ENCODE data around the gene MON2. TPM values are rescaled to one million over a fixed set of nuclear protein-coding genes. Genes with fewer than 3 reads are reported as not detected.

Gene MON2
- total and polyA plus RNA-seq, 2 donors (not counting 3 experiments of a cell fraction or from before 2014, with no cell fraction given) = 8.9 to 41.8 TPM

DNA sequence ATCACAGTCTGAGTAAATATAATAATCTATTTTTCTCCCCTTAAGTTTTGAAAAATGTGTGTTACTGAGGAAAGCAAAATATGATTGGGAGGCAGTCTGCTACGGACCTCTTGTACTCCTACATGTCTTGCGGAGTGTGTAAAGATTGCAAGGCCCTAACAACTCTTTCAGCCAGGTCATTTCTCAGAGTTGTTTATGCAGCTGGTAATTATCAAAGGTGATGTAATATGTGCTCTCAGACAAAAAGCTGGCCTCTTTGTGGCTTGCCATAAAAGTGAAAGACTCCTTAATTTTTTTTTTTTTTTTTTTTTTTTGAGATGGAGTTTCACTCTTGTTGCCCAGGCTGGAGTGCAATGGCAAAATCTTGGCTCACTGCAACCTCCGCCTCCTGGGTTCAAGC is 40.5 kb upstream of the MON2 start:
- Histone ChIP-seq H3K27ac (ENCODE audit: insufficient read depth, low read depth, low read length) (no peak overlapping the region), H3K36me3 (ENCODE audit: control insufficient read depth in 2 of 2, extremely low read depth in 1 of 2, insufficient read depth in 2 of 2, low read length in 2 of 2) (no peaks in the 10 kb centered on the region), H3K4me3 (replicated peaks in 1 of 3; ENCODE audit: insufficient read depth in 1 of 3, low read depth in 1 of 3, low read length in 3 of 3) (no peak overlapping the region), H4K20me1 (replicated peaks; ENCODE audit: control insufficient read depth, extremely low read depth, insufficient read depth, low read length) (no peaks in the 10 kb centered on the region), H3K79me2 (ENCODE audit: control insufficient read depth, insufficient read depth, low read length) (no peaks in the 10 kb centered on the region), H3K27me3 (ENCODE audit: control insufficient read depth in 2 of 2, insufficient read depth in 2 of 2, low read length in 2 of 2) (peaks cover 0 to 10% of the 10 kb centered on the region in 2 experiments), H3K4me2 (ENCODE audit: insufficient read depth, low read length) (no peak overlapping the region), H3K9me3 (replicated peaks; ENCODE audit: control insufficient read depth, insufficient read depth, low read length) (no peaks in the 10 kb centered on the region), H3K9me1 (replicated peaks; ENCODE audit: control insufficient read depth, extremely low read depth, insufficient read depth, low read length) (no peaks in the 10 kb centered on the region), H3K9ac (replicated peaks; ENCODE audit: extremely low read depth, insufficient read depth, low read length) (no peak overlapping the region), H2AFZ (ENCODE audit: low read depth, low read length) (no peak overlapping the region), H3K4me1 (ENCODE audit: control insufficient read depth, extremely low read depth, insufficient read depth, low read length) (no peaks in the 10 kb centered on the region)
- no TSS peak for BruUV-seq (replicated peaks)
- intact Hi-C loops (cut with micrococcal nuclease) = no loop called here
- TF ChIP-seq, protein P1, sequence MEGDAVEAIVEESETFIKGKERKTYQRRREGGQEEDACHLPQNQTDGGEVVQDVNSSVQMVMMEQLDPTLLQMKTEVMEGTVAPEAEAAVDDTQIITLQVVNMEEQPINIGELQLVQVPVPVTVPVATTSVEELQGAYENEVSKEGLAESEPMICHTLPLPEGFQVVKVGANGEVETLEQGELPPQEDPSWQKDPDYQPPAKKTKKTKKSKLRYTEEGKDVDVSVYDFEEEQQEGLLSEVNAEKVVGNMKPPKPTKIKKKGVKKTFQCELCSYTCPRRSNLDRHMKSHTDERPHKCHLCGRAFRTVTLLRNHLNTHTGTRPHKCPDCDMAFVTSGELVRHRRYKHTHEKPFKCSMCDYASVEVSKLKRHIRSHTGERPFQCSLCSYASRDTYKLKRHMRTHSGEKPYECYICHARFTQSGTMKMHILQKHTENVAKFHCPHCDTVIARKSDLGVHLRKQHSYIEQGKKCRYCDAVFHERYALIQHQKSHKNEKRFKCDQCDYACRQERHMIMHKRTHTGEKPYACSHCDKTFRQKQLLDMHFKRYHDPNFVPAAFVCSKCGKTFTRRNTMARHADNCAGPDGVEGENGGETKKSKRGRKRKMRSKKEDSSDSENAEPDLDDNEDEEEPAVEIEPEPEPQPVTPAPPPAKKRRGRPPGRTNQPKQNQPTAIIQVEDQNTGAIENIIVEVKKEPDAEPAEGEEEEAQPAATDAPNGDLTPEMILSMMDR (IDR thresholded peaks at IDR 0.05; ENCODE audit: extremely low read depth in 1 of 2, insufficient read depth in 1 of 2, low read depth in 1 of 2, low read length in 2 of 2) = no peak
- no peak for TF ChIP-seq JUN (IDR thresholded peaks at IDR 0.05; ENCODE audit: borderline replicate concordance, insufficient read depth, insufficient read length, low read depth)
- TF ChIP-seq EZH2 (IDR thresholded peaks at IDR 0.05; ENCODE audit: borderline replicate concordance, low read depth, low read length, severe bottlenecking) = no peak
- no peak for TF ChIP-seq GATA2 (IDR thresholded peaks at IDR 0.05; ENCODE audit: insufficient read depth, insufficient read length, low read depth, low read length)
- no peak for TF ChIP-seq POLR2A (IDR thresholded peaks at IDR 0.05; ENCODE audit: low read depth, low read length)
- ChIA-PET POLR2A (no interaction called here), CTCF (interaction anchor here (0.7 to 2.6 kb wide), 4 partner anchors 9 to 368 kb away, joined by 3 to 8 read pairs (median 5); no protein-coding TSS in a partner anchor)
- dilution Hi-C loops (cut with MboI; ENCODE audit: extremely low pct_ligation_motif_present, low sequenced_read_pairs) = no loop called here
- FAIRE-seq (no peak), DNase-seq (ENCODE audit: low read depth, low spot score) (no peak)

DNA sequence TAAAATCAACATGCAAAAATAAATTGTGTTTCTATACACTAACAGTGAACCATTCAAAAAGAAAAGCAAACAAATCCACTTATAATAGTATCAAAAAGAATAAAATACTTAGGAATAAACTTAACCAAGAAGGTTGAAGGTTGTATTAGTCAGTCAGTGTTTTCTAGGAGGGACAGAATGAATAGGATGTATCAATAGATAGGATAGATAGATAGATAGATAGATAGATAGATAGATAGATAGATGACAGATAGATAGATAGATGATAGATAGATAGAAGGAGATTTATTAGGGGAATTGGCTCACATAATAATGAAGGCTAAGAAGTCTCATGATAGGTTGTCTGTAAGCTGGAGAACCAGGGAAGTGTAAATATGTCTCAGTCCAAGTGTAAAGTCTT is 37.2 kb upstream of the MON2 start:
- FAIRE-seq (no peak), DNase-seq (ENCODE audit: low read depth, low spot score) (no peak)
- dilution Hi-C loops (cut with MboI; ENCODE audit: extremely low pct_ligation_motif_present, low sequenced_read_pairs) = no loop called here
- ChIA-PET CTCF (interaction anchor here (0.9 kb wide), 1 partner anchor 12 kb away, joined by 3 read pairs; no protein-coding TSS in a partner anchor), POLR2A (no interaction called here)
- Histone ChIP-seq H3K4me2 (ENCODE audit: insufficient read depth, low read length) (no peak overlapping the region), H3K27ac (ENCODE audit: insufficient read depth, low read depth, low read length) (no peak overlapping the region), H4K20me1 (replicated peaks; ENCODE audit: control insufficient read depth, extremely low read depth, insufficient read depth, low read length) (no peaks in the 10 kb centered on the region), H3K4me1 (ENCODE audit: control insufficient read depth, extremely low read depth, insufficient read depth, low read length) (no peaks in the 10 kb centered on the region), H3K79me2 (ENCODE audit: control insufficient read depth, insufficient read depth, low read length) (no peaks in the 10 kb centered on the region), H3K9me3 (replicated peaks; ENCODE audit: control insufficient read depth, insufficient read depth, low read length) (no peaks in the 10 kb centered on the region), H3K4me3 (replicated peaks in 1 of 3; ENCODE audit: insufficient read depth in 1 of 3, low read depth in 1 of 3, low read length in 3 of 3) (no peak overlapping the region), H3K9me1 (replicated peaks; ENCODE audit: control insufficient read depth, extremely low read depth, insufficient read depth, low read length) (no peaks in the 10 kb centered on the region), H3K9ac (replicated peaks; ENCODE audit: extremely low read depth, insufficient read depth, low read length) (no peak overlapping the region), H3K27me3 (ENCODE audit: control insufficient read depth in 2 of 2, insufficient read depth in 2 of 2, low read length in 2 of 2) (peaks cover 8 to 29% of the 10 kb centered on the region in 2 experiments), H2AFZ (ENCODE audit: low read depth, low read length) (no peak overlapping the region), H3K36me3 (ENCODE audit: control insufficient read depth in 2 of 2, extremely low read depth in 1 of 2, insufficient read depth in 2 of 2, low read length in 2 of 2) (no peaks in the 10 kb centered on the region)
- BruUV-seq (replicated peaks) = no TSS peak
- TF ChIP-seq, protein P2, sequence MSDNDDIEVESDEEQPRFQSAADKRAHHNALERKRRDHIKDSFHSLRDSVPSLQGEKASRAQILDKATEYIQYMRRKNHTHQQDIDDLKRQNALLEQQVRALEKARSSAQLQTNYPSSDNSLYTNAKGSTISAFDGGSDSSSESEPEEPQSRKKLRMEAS (IDR thresholded peaks at IDR 0.05; ENCODE audit: insufficient read depth, insufficient read length) = no peak
- TF ChIP-seq, protein P1 (IDR thresholded peaks at IDR 0.05; ENCODE audit: extremely low read depth in 1 of 2, insufficient read depth in 1 of 2, low read depth in 1 of 2, low read length in 2 of 2) = no peak
- TF ChIP-seq EZH2 (IDR thresholded peaks at IDR 0.05; ENCODE audit: borderline replicate concordance, low read depth, low read length, severe bottlenecking) (no peak), POLR2AphosphoS5 (IDR thresholded peaks at IDR 0.05; ENCODE audit: insufficient read depth, low read depth, low read length) (no peak), JUN (IDR thresholded peaks at IDR 0.05; ENCODE audit: borderline replicate concordance, insufficient read depth, insufficient read length, low read depth) (no peak), MYC (IDR thresholded peaks at IDR 0.05; ENCODE audit: low read depth, low read length) (no peak), POLR2A (IDR thresholded peaks at IDR 0.05; ENCODE audit: low read depth, low read length) (no peak), FOS (IDR thresholded peaks at IDR 0.05; ENCODE audit: borderline replicate concordance, insufficient read depth, low read length) (no peak), GATA2 (IDR thresholded peaks at IDR 0.05; ENCODE audit: insufficient read depth, insufficient read length, low read depth, low read length) (no peak)
- intact Hi-C loops (cut with micrococcal nuclease) = no loop called here

Data from endothelial cell of umbilical vein (primary cell).